T follicular helper cell (primary cell): ENCODE results near the gene HOXD9.

Experiments used
- DNase-seq: peaks from one replicate; pipeline ENCODE4 v3.0.0-alpha.2; 2020; ENCODE audit warnings: low read depth

The HOXD9 gene

DNA sequence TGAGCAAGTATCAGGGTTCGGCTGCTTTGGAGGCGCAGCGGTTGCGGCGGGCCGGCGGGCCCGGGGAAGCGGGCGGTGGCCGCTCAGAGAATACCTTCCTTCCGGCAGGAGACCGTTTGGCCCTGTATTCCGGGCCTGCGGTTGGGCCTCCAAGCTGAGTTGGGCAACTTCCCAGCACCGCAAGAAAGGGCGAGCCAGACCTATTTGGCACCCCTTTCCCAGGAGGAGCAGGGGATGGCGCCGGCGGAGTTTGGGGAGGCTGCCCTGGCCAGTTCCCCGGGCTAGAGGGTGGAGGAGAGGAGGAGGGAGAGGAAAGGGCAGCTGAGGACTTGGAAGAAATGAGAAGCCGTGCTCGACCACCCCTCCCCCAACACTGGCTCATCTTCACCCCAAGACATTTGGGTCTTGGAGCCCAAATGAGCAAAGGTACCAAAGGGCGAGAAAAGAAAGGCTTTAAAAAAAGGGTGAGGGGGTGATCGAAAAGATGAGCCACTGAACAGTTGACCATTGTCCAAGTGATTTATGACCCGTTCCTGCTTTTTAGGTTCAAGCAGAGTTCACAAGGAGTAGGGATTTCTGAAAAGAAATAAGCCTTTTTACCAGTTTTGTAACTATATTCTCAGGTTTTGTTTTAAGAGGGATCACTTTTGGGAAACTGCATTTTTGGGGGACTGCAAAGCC is 43.0 kb downstream of the HOXD9 start:
- DNase-seq, result no peak

GRCh38 chr2:176166272-176166671 is 43.8 kb downstream of the HOXD9 start:
- DNase-seq, result no peak

DNA sequence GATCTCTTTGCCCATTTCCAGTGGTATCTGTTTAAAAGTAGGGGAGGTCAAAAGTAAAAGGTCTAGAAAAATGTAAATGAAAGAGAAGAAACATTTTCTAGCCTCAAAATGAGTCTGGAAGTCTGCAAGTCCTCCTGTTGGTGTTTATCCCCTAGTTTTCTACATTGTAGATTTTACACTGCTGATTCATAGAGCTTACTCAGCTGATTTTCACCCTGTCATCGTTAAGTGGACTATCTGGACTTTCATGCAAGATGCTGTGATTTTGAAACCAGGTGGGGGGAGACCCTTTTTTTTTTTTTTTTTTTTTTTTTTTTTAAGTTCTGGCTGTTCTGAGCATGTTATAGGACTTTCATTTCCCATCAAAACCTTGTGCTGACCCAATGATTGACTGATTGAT is 44.9 kb downstream of the HOXD9 start:
- DNase-seq, result no peak

- no peak for DNase-seq
Measured at GRCh38 chr2:176169181-176169580, 46.7 kb downstream of the HOXD9 start.

GRCh38 chr2:176169711-176170110 is 47.2 kb downstream of the HOXD9 start:
- no peak for DNase-seq

GRCh38 chr2:176170602-176171305 is 48.2 kb downstream of the HOXD9 start:
- DNase-seq, result no peak

DNA sequence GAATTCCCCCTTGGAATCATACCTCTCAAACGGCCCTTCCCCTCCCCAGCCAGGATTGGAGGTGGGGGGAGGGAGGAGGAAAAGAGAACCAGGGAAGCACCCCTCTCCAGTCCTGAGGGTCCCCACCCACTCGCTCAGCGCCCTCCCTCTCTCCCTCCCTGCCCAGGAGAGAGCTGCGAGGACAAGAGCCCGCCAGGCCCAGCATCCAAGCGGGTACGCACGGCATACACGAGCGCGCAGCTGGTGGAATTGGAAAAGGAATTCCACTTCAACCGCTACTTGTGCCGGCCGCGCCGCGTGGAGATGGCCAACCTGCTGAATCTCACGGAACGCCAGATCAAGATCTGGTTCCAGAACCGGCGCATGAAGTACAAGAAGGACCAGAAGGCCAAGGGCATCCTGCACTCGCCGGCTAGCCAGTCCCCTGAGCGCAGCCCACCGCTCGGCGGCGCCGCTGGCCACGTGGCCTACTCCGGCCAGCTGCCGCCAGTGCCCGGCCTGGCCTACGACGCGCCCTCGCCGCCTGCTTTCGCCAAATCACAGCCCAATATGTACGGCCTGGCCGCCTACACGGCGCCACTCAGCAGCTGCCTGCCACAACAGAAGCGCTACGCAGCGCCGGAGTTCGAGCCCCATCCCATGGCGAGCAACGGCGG is 49.0 kb downstream of the HOXD9 start:
- DNase-seq, result no peak

- no peak for DNase-seq
Measured at GRCh38 chr2:176172007-176172894, 49.7 kb downstream of the HOXD9 start.

DNA sequence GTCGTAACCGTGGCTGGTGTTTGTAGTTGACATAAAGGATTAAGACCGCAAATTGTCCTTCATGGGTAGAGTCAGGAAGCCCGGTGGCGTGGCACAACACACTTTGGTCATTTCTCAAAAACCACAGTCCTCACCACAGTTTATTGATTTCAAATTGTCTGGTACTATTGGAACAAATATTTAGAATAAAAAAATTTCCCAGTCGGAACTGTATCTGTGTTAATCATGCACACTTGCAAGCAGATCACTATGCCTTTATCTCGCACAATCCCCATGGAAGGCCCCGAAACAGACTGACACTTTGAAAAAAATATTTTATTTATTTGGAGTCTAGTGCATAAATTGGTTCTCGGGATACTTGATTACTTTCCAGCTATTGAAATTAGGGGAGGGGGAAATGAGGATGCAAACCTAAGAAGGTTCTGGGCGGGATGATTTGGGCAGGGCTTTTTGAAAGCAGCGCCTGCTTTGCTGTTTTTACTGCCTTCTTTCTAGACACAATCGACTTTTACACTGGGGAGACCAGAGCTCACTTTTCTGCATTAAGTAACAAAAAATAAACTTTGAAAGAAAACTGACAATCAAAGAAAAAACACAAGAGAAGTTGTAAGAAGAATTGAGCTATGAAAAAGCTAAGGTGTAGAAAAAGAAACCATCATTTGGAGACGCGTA is 50.5 kb downstream of the HOXD9 start:
- DNase-seq, result no peak

DNA sequence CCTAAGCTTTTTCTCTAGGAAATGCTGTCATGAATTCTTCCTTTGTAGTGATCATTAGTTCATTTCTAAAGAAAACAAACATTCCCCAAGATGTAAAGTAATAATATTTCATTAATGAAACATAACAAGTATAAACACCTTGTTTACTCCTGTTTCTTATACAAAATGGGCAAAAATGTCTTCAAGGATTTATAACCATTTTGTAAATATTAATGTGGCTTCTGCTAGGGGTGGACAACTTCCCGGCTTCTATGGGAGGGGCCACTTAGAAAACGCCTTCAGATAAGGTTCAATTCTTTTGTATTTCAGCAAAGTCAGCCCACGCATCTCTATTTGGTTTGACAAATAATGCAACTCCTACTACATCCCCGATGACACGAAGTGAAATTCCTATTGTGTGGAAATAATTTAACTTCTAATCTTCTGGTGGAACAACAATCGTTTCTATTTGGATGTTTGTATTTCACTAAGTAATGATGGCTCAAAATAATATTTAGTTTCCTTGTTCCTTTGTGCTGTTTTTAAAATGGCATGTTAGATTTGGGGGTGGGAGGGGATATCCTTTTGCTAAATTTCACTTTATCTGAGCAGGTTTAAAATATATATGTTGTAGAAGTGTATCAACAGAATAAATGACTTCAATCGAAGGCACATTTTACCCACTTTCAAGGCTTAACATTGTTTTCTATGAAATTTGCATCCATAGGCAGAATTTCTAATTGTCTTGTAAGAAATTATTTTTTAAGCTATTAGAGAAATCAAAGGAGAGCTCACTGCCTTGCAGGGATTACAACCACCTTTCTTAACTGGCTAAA is 51.3 kb downstream of the HOXD9 start:
- no peak for DNase-seq

DNA sequence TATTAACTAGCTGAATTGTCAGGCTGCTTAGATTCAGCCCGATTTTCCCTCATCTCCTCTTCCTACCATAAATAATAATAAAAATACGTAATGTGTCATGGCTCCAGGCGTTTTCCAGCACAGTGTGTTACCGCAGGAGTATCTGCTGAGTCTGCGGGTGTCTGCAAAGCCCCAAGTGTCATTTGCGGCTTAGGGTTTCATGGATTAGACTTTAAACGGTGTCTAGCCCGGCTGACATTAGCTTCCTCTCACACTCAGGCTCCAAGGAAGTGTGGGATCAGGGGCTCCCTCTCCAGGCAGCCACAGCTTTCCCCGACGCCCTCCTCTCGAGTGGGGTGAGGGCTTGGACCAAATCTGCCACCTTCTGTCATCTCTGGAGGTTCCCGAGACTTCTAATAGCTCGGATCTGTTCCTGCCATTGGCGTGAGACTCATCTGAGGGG is 51.9 kb downstream of the HOXD9 start:
- no peak for DNase-seq
